H1 (cell line): ENCODE data around the gene CIAO2A. TPM values are rescaled to one million over a fixed set of nuclear protein-coding genes. Genes with fewer than 3 reads are reported as not detected.

Experiments used
- CTCF ChIA-PET: fragments of 300-600 bp; sonication (Branson Sonifier 250); formaldehyde crosslinking; loops from one replicate; lab custom pipeline; 2021; ENCODE audit not compliant: partially characterized antibody; lab: Charles Lee
- POLR2A ChIA-PET: fragments of 300-600 bp; sonication (Branson Sonifier 250); formaldehyde crosslinking; loops from one replicate; lab custom pipeline; 2021; ENCODE audit warnings: inconsistent platforms; ENCODE audit not compliant: partially characterized antibody; lab: Charles Lee
- DNase-seq, 2 experiments: peaks; one replicate each; pipeline versions ENCODE4 v3.0.0 to v3.0.0-alpha.2; 2010 to 2022; ENCODE audit warnings: low spot score in 2 of 2, low read depth in 1 of 2, mixed read lengths in 1 of 2
- FAIRE-seq: peaks from 2 replicates; lab custom pipeline; 2011; peaks lifted over from hg19 to GRCh38; lab: Jason Lieb, UNC
- H2AFZ ChIP-seq: 2 replicates; pipeline ENCODE4 v1.8.1; 2012; ENCODE audit warnings: low read length, inconsistent platforms
- H2AK5ac ChIP-seq: 2 replicates; pipeline ENCODE4 v1.6.1; 2013; ENCODE audit warnings: low read depth, low read length
- H2BK120ac ChIP-seq: replicated peaks from 2 replicates; pipeline ENCODE3; 2013; ENCODE audit warnings: low read depth, low read length, inconsistent platforms
- H2BK12ac ChIP-seq: 2 replicates; pipeline ENCODE4 v1.6.1; 2013; ENCODE audit warnings: low read depth, low read length
- H2BK15ac ChIP-seq: 2 replicates; pipeline ENCODE4 v1.6.1; 2013; ENCODE audit warnings: low read length
- H2BK20ac ChIP-seq: 2 replicates; pipeline ENCODE4 v1.6.1; 2013; ENCODE audit warnings: low read length
- H2BK5ac ChIP-seq: 2 replicates; pipeline ENCODE4 v1.6.1; 2013; ENCODE audit warnings: low read depth, low read length
- H3K14ac ChIP-seq: 2 replicates; pipeline ENCODE4 v1.6.1; 2013; ENCODE audit warnings: inconsistent platforms; ENCODE audit not compliant: insufficient read length
- H3K18ac ChIP-seq: 2 replicates; pipeline ENCODE4 v1.6.1; 2013; ENCODE audit warnings: low read length; ENCODE audit errors: extremely low read depth
- H3K23ac ChIP-seq: 2 replicates; pipeline ENCODE4 v1.6.1; 2013; ENCODE audit warnings: inconsistent platforms; ENCODE audit not compliant: insufficient read length
- H3K23me2 ChIP-seq: 2 replicates; pipeline ENCODE4 v1.6.1; 2013; ENCODE audit warnings: low read depth, low read length
- H3K27ac ChIP-seq: 2 replicates; pipeline ENCODE4 v1.6.1; 2011; ENCODE audit warnings: low read depth, low read length, inconsistent platforms
- H3K27me3 ChIP-seq, 4 experiments: replicated peaks in 1 of 4; 1 replicate in 1 of 4; 2 replicates in 3 of 4; pipeline versions ENCODE4 v1.6.1 to v1.8.1; 2011 to 2013; ENCODE audit warnings: low read length in 3 of 4, mild to moderate bottlenecking in 3 of 4, inconsistent platforms in 2 of 4, mixed read lengths in 2 of 4, moderate library complexity in 1 of 4; ENCODE audit not compliant: control insufficient read depth in 3 of 4, insufficient read depth in 3 of 4; ENCODE audit errors: extremely low read depth in 1 of 4
- H3K36me3 ChIP-seq, 4 experiments: 2 replicates each; pipeline versions ENCODE4 v1.6.1 to v1.8.1; 2011 to 2013; ENCODE audit warnings: mild to moderate bottlenecking in 4 of 4, low read length in 3 of 4, moderate library complexity in 2 of 4, control low read depth in 1 of 4, inconsistent platforms in 1 of 4; ENCODE audit not compliant: insufficient read depth in 4 of 4, control insufficient read depth in 2 of 4
- H3K4ac ChIP-seq: replicated peaks from 2 replicates; pipeline ENCODE3; 2013; ENCODE audit warnings: low read length, low read depth, mixed read lengths, inconsistent platforms; ENCODE audit not compliant: insufficient read length
- H3K4me1 ChIP-seq, 4 experiments: replicated peaks in 1 of 4; 1 replicate in 1 of 4; 2 replicates in 3 of 4; pipeline versions ENCODE4 v1.6.1 to v1.8.1; 2011 to 2013; ENCODE audit warnings: low read length in 3 of 4, inconsistent platforms in 2 of 4, mixed read lengths in 1 of 4; ENCODE audit not compliant: insufficient read depth in 4 of 4, control insufficient read depth in 3 of 4
- H3K4me2 ChIP-seq, 2 experiments: 2 replicates each; pipeline versions ENCODE4 v1.6.1 to v1.8.1; 2011 to 2013; ENCODE audit warnings: low read depth in 2 of 2, low read length in 2 of 2, control low read depth in 1 of 2, inconsistent platforms in 1 of 2, mild to moderate bottlenecking in 1 of 2; ENCODE audit not compliant: insufficient read depth in 1 of 2
- H3K4me3 ChIP-seq, 4 experiments: fragments of 200-600, 300-600 bp in 1 of 4; sonication (generic), shearing (Covaris generic), sonication (Bioruptor Twin) in 1 of 4; 2 replicates each; pipeline versions ENCODE4 v1.5.1 to v1.8.1; 2011 to 2016; ENCODE audit warnings: low read length in 4 of 4, low read depth in 3 of 4, control low read depth in 2 of 4, inconsistent platforms in 2 of 4, mild to moderate bottlenecking in 2 of 4, mixed read lengths in 1 of 4, moderate library complexity in 1 of 4; ENCODE audit not compliant: insufficient read depth in 2 of 4; ENCODE audit errors: extremely low read depth in 1 of 4
- H3K56ac ChIP-seq: replicated peaks from 2 replicates; pipeline ENCODE3; 2013; ENCODE audit warnings: low read depth, mild to moderate bottlenecking, mixed read lengths, low read length, inconsistent platforms; ENCODE audit not compliant: insufficient read length
- H3K79me1 ChIP-seq: 2 replicates; pipeline ENCODE4 v1.6.1; 2013; ENCODE audit warnings: low read depth, low read length, control low read depth
- H3K79me2 ChIP-seq, 2 experiments: 2 replicates each; pipeline versions ENCODE4 v1.6.1 to v1.8.1; 2012 to 2013; ENCODE audit warnings: low read length in 2 of 2, mild to moderate bottlenecking in 2 of 2, inconsistent platforms in 1 of 2; ENCODE audit not compliant: insufficient read depth in 2 of 2, control insufficient read depth in 1 of 2
- H3K9ac ChIP-seq, 4 experiments: replicated peaks in 1 of 4; 1 replicate in 1 of 4; 2 replicates in 3 of 4; pipeline versions ENCODE4 v1.6.1 to v1.8.1; 2011 to 2013; ENCODE audit warnings: low read depth in 3 of 4, low read length in 3 of 4, control low read depth in 2 of 4, mild to moderate bottlenecking in 2 of 4, moderate library complexity in 2 of 4, inconsistent platforms in 1 of 4; ENCODE audit errors: extremely low read depth in 1 of 4
- H3K9me3 ChIP-seq, 2 experiments: 2 replicates each; pipeline versions ENCODE4 v1.6.1 to v1.8.1; 2012 to 2013; ENCODE audit warnings: mild to moderate bottlenecking in 2 of 2, moderate library complexity in 2 of 2, control low read depth in 1 of 2, inconsistent platforms in 1 of 2, low read depth in 1 of 2, low read length in 1 of 2, mixed read lengths in 1 of 2; ENCODE audit not compliant: insufficient read depth in 2 of 2
- H4K20me1 ChIP-seq, 2 experiments: replicated peaks in 1 of 2; 2 replicates each; pipeline versions ENCODE3 to v1.8.1; 2011 to 2013; ENCODE audit warnings: inconsistent platforms in 2 of 2, low read length in 2 of 2, mild to moderate bottlenecking in 1 of 2; ENCODE audit not compliant: insufficient read depth in 2 of 2, control insufficient read depth in 1 of 2
- H4K5ac ChIP-seq: 2 replicates; pipeline ENCODE4 v1.6.1; 2013; ENCODE audit warnings: low read length, low read depth, mixed read lengths, inconsistent platforms; ENCODE audit not compliant: insufficient read length
- H4K8ac ChIP-seq: 2 replicates; pipeline ENCODE4 v1.8.0; 2013; ENCODE audit warnings: mild to moderate bottlenecking, moderate library complexity, low read length, inconsistent platforms; ENCODE audit not compliant: insufficient read depth; ENCODE audit errors: extremely low read depth
- H4K91ac ChIP-seq: replicated peaks from 2 replicates; pipeline ENCODE3; 2013; ENCODE audit warnings: low read length, mixed read lengths, inconsistent platforms; ENCODE audit not compliant: insufficient read length
- JUN ChIP-seq: IDR thresholded peaks from 2 replicates; pipeline ENCODE4 v1.6.1; 2011; ENCODE audit warnings: low read depth, mild to moderate bottlenecking, improper control_type of control experiment, low read length
- WGBS, 2 experiments: shearing (Covaris generic) in 1 of 2; methylation state at CpG; one replicate each; pipeline versions ENCODE4 v1.1.6 to v1.1.7; 2013 to 2015; ENCODE audit warnings: low lambda C conversion rate in 2 of 2, mixed read lengths in 2 of 2, inconsistent platforms in 1 of 2, low coverage in 1 of 2, missing lambda C conversion rate in 1 of 2; ENCODE audit not compliant: insufficient replicate concordance in 2 of 2, insufficient coverage in 1 of 2, insufficient read length in 1 of 2; ENCODE audit errors: extremely low coverage in 1 of 2, missing lambda C conversion rate in 1 of 2; 5-methylcytosine and 5-hydroxymethylcytosine counted together
- polyA plus RNA-seq, 7 experiments: library from polyadenylated mRNA; depleted of rRNA in 3 of 7; stranded (reverse) in 5 of 7; unstranded in 2 of 7; fragments of >200 nt in 5 of 7; fragments of 200-250 nt in 2 of 7; gene quantifications; 1 replicate in 5 of 7; 2 replicates in 1 of 7; 4 replicates in 1 of 7; pipeline versions ENCODE4 v1.2.1 to v1.2.3, GENCODE V29; 2011 to 2013; ENCODE audit warnings: missing spikeins in 2 of 7, mixed read lengths in 2 of 7
- total RNA-seq: library from RNA; stranded (reverse); fragmentation: NEBNext Ultra II Directional; extraction: Animal tissue kit (Norgen Biotek cat#: 25700); gene quantifications from 2 replicates; pipeline ENCODE4 v1.2.1, GENCODE V29; 2021

Gene CIAO2A
- total and polyA plus RNA-seq, 2 of the 8 experiments (the other 6 are each of a cell fraction or from before 2014, with no cell fraction given): 76.4 to 86.5 TPM

- Histone ChIP-seq H3K4me1 (peaks cover 0 to 6% (median 2%) of the 10 kb centered on the region in 4 experiments; a peak in 1 of 7 replicates), H2BK120ac (no peak overlapping the region), H3K4me2 (no peak overlapping the region), H3K14ac (no peak overlapping the region), H4K8ac (no peak overlapping the region), H3K23me2 (no peaks in the 10 kb centered on the region), H4K91ac (no peak overlapping the region), H3K79me1 (no peaks in the 10 kb centered on the region), H3K23ac (no peak overlapping the region), H3K18ac (no peak overlapping the region), H3K9me3 (no peaks in the 10 kb centered on the region), H2BK20ac (no peak overlapping the region), H3K27me3 (no peaks in the 10 kb centered on the region), H4K5ac (no peak overlapping the region), H2BK5ac (no peak overlapping the region), H2AFZ (no peak overlapping the region), H3K4ac (no peak overlapping the region), H3K36me3 (peaks cover 0 to 6% (median under 1%) of the 10 kb centered on the region in 4 experiments; a peak in 4 of 8 replicates), H3K4me3 (no peak overlapping the region), H2BK12ac (no peak overlapping the region), H4K20me1 (peaks cover 0 to 3% of the 10 kb centered on the region in 2 experiments), H3K56ac (no peak overlapping the region), H3K27ac (no peak overlapping the region), H2BK15ac (no peak overlapping the region), H3K79me2 (no peaks in the 10 kb centered on the region), H2AK5ac (no peak overlapping the region), H3K9ac (no peak overlapping the region)
- POLR2A ChIA-PET: interaction anchor here (0.9 kb wide), 1 partner anchor 11 kb away, joined by 5 read pairs; no protein-coding TSS in a partner anchor
- no peak for DNase-seq
- CTCF ChIA-PET: interaction anchor here (1.1 to 4.1 kb wide), 4 partner anchors 11 to 32 kb away, joined by 3 to 18 read pairs (median 7); no protein-coding TSS in a partner anchor
- FAIRE-seq: no peak
- TF ChIP-seq JUN: no peak
- WGBS, 2 experiments: 95% methylated on average over 8 of the region's 8 CpGs; no CpG with 5 or more reads in 1 of the 2 experiments
Measured at GRCh38 chr15:64141798-64142512, 48.3 kb upstream of the CIAO2A start.
